HG03039 (cell line): ENCODE results near the gene MED26.

Source experiments
- ATAC-seq: cut with Tn5 transposase; IDR thresholded peaks from one replicate; pipeline ENCODE4 v1.9.1; 2021; ENCODE audit warnings: mild to moderate bottlenecking, moderate library complexity; ENCODE audit not compliant: unreplicated experiment

The MED26 gene

GRCh38 chr19:16590876-16591802 is 36.9 kb downstream of the MED26 start:
- ATAC-seq = no peak

- ATAC-seq = no peak
These were observed 38.1 kb downstream of the MED26 start for GRCh38 chr19:16589917-16590316.

- no peak for ATAC-seq
These were observed 39.0 kb downstream of the MED26 start for GRCh38 chr19:16588824-16589577.

GRCh38 chr19:16587833-16588823 is 39.9 kb downstream of the MED26 start:
- peak; percentile 35 for ATAC-seq

GRCh38 chr19:16586991-16587832 is 40.8 kb downstream of the MED26 start:
- ATAC-seq = no peak

- ATAC-seq = no peak
These were observed 41.5 kb downstream of the MED26 start for GRCh38 chr19:16586477-16586871.

- peak; percentile 31 for ATAC-seq
These were observed 42.1 kb downstream of the MED26 start for GRCh38 chr19:16585808-16586476.

GRCh38 chr19:16585094-16585801 is 42.8 kb downstream of the MED26 start:
- ATAC-seq = no peak

GRCh38 chr19:16584248-16585093 is 43.5 kb downstream of the MED26 start:
- peak; percentile 36 for ATAC-seq

GRCh38 chr19:16582486-16583261 is 45.3 kb downstream of the MED26 start:
- ATAC-seq = no peak

- no peak for ATAC-seq
These were observed 46.0 kb downstream of the MED26 start for GRCh38 chr19:16581971-16582343.

GRCh38 chr19:16581145-16581970 is 46.6 kb downstream of the MED26 start:
- no peak for ATAC-seq

GRCh38 chr19:16579381-16579780 is 48.6 kb downstream of the MED26 start:
- ATAC-seq = no peak

- ATAC-seq = no peak
These were observed 50.4 kb downstream of the MED26 start for GRCh38 chr19:16577531-16577985.

GRCh38 chr19:16576690-16577530 is 51.1 kb downstream of the MED26 start:
- no peak for ATAC-seq
